Measurements from ENCODE around the gene BBS9.
"Not testable (repeated sequence)": the region's sequence is repeated elsewhere in the genome, so short reads cannot be mapped to it uniquely, and the experiment has no call there.

The BBS9 gene

DNA sequence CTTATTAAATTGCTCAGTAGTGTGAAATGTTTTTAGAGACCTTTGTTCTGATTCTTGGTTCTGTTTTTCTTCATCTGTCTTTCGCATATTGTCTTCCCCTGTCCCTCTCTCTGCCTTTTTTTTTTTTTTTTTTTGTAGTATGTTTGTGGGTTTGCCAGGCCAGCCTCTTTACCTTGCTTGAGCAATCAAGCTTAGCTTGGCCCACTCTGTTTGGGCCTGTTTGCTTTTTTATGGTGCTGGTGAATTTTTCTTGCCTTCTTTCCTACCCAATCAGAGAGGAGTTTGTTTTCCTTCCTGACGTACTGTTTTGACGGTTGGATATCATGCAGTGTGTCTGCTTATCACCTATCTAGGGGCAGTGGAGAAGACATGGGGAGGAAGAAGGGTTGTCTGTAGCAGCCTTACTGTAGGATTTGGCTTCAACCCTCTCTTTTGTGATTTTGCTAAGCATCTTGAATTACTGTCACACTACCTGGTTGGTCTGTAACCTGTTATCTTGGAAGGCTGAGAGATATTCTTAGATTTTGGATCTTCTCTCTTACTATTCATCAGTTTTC lies 64.0 kb downstream of the BBS9 start:
- DNase-seq, result no peak

DNA sequence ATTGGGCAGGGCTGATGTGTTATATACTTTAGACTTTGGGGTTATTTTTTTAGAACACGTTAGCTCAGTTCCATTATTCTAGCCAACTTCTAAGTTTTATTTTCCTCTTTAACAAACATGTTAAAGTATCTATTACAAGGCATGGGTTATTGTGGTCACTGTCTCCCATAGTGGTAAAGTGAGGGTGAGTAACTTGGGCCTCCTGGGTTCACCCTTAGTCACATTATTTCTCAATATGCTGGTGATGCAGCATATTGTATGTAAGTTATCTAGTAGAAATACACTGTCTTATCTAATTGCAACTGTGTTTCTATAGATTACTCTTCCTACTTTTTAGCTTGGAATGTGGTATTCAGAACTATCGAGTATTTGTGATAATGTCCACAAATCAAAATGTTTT lies 65.9 kb downstream of the BBS9 start:
- no peak for DNase-seq

DNA sequence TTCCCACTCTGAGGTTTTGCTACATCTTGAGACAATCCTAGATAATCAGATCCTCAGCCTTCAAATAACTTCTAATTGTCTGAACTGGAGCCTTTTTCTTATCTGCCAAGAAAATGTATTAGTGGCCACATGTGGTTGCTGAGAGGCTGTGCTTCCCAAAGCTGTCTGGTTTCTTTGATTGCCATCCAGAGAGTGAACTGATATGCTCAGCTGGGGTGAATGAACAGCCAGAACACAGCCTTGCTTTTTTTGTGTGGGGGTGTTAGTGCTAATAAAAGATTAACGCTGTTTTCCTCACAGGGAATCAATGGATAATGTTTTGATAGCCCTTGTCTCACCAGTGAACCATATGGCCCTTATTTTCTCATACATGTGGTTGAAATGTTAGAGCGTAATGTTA lies 66.9 kb downstream of the BBS9 start:
- no peak for DNase-seq

DNA sequence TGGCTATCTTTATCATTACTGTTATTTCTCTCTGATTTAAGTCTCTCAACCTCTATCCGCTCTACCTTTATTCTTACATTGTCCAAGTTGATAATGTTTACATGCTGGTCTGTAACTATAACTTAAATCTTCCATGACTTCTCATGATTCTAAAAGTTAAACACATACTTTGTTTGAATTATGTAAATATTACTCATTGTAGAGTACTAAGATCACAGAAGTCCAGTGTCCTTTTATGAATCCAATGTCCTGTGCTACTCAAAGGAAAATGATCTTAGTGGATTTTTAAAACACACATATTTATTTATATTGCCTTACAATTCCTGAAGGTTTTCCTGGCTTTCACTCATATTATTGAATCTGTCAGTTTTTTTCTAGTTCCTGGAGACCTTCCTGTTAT lies 70.9 kb downstream of the BBS9 start:
- no peak for DNase-seq

DNA sequence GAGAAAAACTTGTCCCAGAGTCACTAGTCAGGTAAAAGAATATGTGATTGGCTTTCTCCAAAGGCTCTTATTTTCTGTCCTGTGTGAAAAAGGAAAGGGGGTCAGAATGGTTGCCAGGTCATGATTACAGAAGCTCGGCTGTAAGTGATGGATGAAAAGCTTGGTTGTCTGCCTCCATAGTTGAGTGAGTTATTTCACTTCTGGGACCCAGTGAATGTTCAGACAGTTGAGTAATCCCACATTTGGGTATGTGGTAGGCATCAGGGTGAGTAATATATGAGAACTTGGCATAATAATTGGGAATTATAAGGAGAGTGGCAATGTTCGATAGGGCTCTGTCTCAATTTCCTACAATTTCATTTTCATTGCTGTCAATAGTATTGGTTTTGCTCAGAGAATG lies 72.5 kb downstream of the BBS9 start:
- no peak for DNase-seq

DNA sequence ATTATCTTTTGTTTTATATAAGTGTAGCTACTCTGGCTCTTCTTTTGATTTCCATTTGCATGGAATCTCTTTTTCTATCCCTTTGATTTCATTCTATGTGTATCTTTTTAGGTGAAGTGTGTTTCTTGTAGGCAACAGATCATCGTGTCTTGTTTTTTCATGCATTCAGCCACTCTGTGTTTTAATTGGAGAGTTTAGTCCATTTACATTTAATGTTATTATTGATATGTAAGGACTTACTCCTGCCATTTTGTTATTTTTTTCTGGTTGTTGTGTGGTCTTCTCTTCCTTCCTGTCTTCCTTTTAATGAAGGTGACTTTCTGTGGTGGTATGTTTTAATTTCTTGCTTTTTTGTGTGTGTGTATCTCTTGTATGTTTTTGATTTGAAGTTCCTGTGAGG lies 81.6 kb downstream of the BBS9 start:
- no peak for DNase-seq

DNA sequence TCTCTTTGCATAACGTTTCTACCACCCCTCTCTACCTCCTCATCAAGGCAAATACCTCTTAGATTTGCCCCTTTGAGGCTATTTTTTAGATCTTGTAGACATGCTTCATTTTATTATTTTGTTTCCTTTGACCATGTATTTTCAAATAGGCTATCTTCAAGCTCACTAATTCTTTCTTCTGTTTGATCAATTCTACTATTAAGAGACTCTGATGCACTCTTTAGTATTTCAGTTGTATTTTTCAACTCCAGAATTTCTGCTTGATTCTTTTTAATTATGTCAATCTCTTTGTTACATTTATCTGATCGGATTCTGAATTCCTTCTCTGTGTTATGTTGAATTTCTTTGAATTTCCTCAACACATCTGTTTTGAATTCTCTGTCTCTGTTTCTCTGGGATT lies 82.8 kb downstream of the BBS9 start:
- no peak for DNase-seq

DNA sequence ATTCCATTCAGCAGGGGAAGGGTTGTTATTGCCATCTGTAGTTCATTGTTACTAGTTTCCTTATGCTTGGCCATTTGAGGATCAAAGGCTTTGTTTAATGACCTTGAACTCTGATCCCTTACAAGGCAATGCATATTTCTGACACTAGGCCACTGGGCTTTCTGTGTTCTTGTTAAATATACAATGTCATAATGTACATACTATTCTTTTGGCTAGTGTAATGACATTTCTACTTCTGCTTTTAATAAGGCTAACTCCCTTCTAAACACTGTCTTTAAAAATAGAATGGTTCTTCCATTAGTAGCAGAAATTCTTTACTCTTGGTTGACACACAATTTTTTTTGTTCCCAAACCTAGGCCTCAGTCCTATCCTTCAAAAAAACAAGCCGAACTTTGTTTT lies 86.6 kb downstream of the BBS9 start:
- DNase-seq, result no peak

DNA sequence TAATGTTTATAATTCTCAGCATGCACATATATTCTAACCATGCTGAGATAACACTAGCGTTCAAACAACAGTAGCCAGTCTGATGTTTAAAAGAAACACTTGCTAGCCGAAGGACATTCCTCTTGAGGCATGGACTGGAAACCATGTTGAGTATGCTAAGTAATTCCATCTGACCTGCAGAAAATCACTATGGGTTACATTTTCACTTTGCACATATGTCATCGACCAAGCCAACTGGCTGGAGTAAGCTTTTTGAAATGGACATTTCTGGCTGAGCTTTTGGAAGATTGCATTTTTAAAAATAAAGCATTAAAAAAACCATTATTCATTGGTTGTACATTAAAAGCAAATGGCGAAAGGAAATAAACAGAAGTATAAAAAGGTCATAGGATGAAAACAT lies 88.2 kb downstream of the BBS9 start:
- DNase-seq, result no peak

DNA sequence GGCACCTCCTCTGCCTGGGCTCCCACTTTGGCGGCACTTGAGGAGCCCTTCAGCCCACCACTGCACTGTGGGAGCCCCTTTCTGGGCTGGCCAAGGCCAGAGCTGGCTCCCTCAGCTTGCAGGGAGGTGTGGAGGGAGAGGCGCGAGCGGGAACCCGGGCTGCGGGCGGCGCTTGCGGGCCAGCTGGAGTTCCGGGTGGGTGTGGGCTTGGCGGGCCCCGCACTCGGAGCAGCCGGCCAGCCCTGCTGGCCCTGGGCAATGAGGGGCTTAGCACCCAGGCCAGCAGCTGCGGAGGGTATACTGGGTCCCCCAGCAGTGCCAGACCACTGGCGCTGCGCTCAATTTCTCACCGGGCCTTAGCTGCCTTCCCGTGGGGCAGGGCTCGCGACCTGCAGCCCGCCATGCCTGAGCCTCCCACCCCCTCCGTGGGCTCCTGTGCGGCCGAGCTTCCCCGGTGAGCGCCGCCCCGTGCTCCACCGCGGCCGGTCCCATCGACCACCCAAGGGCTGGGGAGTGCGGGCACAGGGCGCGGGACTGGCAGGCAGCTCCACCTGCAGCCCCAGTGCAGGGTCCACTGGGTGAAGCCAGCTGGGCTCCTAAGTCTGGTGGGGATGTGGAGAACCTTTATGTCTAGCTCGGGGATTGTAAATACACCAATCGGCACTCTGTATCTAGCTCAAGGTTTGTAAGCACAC lies 89.6 kb downstream of the BBS9 start:
- DNase-seq, result not testable (repeated sequence)

DNA sequence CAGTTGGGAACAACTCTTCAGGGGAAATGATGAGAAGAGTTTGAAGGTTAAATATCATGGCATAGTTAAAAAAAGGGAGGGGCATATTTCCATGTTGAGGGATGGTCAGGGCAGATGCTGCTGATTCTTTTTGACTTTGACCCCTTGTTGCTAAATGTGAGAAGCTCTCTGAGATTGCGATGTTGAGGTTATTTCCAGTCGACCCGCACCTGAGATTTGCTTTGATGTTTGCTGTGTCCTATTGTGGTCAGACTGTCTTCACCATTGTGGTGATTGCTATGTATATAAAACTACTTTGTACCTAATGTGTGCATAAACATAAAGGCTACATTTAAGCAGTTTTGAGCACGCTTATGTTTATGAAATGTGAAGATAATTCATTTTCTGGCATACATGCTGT lies 90.9 kb downstream of the BBS9 start:
- no peak for DNase-seq

DNA sequence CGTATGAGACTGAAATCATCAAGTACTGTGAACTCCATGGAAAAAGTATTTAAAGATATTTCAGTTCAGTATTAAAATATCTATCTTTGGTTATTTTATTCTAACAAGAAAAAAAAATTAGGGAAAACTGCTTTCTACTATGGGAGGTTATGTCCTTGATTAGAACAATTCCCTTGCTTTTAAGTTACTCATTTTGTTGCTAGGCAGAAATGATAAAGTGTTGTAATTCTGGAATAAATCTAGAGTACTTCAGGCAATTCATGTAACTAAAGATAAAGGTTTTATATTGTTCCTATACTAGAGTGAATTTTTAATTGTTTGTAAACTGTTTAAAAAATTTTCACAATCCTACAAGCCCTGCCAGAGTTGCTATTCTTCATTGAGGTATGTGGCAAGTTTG lies 92.0 kb downstream of the BBS9 start:
- no peak for DNase-seq

DNA sequence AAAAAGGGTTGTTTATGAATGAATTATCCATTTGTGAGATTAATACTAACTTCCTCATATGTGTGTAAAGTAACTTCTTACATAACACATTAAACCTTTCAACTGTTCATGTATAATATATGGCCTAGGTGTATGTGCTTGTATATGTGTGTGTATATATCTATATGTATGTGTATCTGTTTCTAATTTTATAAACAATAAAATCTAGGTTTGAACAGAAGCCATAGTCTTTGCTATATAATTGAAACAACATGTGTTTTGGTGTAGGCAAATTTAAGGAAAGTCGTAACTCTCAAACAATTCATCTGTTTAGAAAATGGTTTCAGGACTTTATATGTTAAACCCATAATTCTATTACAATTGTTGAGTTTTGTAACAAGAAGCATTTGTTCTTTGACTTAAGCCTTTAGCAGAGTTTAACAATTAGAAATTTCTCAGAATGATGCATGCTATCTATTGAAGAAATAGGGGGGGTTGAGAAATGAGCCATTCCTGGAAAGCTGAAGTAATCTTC lies 103.3 kb downstream of the BBS9 start:
- DNase-seq, result no peak

DNA sequence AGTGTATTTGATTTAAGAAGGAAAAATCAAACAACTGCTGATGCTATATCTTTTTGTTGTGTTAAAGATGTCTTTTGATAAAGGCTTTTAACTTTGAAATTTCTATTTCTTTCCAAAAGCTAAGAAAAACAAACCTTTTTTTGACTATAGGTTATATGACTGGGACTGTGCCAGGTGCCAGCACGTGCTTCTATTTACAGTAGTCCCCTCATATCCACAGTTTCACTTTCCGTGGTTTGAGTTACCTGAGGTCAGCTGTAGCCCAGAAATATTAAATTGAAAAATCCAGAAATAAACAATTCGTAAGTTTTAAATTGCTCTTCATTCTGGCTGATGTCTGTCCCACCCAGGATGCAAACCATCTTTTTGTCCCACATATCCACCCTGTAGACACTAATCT lies 104.3 kb downstream of the BBS9 start:
- no peak for DNase-seq

DNA sequence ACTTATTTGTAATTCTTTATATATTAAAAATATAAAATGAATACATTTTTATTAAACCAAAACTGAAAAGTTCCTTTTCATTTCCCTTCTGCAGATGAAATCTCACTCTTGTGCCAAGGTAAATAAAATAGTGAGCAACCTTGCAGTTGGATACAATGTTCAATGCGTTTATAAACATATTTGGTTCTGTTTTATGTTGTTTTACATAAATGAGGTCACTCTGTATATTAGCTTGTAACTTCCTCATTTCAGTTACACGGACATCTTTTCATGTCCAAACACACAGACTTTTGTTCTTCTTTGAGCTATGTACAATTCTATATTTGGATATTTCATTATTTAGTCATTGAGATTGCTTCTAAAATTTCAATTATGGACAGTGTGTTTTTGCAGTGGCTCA lies 107.7 kb downstream of the BBS9 start:
- no peak for DNase-seq

DNA sequence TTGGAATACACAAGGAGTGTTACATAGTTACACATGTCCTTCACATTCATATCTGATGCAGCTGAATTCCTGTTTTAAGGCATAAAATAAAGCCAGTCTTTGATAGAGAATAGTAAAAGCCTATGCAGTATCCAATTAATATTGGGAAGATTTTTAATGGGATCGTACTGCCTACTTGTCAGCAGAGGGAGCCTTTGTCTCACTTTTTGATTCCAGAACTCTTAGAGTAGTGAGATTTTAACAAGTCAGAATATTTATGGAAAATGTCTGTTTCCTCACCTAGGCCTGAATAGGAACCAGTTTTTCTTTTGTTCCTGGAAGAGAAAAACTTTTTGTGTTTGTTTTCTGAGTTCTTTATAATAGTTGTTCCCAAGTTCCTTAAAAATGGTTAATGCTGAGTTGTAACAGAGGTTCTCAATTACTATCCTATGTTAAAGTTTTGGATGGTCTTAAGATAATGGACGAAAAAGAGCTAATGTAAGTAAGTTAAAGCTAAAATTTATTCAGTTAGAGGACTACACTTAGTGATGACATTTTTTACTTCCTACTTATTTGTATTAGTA lies 114.0 kb downstream of the BBS9 start:
- DNase-seq, result no peak

DNA sequence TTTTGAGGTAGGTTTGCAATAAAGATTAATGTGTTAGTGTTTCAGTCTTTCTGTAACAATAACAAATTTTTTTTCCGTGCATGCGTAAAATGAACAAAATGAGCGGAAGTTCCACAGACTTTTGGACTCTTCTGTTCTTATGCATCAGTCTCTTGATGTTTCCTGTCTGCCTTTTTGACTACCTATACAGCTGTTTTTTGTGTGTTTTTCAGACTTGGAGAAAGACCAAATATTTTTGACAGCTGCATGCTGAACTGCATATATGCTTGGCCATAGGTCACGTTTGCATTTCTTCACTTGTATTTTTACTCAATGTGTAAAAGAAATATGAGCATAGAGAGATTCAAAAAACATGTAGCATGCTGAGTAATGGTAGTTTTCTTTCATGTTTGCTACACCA lies 119.3 kb downstream of the BBS9 start:
- DNase-seq, result no peak

DNA sequence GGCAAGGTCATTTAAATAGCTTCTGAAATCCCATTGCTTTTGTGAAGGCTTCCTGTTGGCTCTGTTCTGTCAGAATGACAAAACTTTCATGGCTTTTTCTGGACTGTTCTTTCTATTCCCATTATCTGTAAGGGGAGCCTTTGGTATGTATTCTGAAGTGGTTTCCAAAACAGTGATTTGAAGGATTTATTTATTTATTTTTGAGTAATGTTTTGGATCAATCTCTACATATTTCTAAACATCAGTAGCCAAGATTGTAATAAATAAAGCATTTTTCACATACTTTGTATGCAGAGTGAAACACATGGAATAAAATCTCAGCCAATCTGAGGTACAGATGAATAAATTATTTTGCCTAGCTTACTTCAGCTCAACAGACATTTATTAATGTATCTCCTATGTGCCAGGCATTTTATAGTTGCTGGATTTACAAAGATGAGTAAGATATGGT lies 121.1 kb downstream of the BBS9 start:
- no peak for DNase-seq

DNA sequence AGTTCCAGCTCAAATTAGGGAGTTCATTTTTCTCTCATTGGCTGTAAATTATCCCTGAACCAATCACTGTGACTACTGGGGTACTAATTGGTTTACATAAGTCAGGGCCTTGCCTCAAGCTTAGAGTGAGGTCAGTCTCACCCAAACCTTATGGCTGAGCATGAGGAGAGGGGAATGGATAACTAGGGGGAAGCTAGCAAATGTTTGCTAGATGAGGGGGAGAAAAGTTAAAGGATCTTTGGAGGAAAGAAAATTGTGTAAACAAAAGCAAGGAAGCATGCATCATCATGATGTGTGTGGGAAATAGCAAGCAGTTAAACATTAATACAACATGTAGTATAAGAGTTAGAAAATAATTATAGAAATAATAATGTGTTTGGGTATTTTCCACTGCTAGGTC lies 121.9 kb downstream of the BBS9 start:
- no peak for DNase-seq

DNA sequence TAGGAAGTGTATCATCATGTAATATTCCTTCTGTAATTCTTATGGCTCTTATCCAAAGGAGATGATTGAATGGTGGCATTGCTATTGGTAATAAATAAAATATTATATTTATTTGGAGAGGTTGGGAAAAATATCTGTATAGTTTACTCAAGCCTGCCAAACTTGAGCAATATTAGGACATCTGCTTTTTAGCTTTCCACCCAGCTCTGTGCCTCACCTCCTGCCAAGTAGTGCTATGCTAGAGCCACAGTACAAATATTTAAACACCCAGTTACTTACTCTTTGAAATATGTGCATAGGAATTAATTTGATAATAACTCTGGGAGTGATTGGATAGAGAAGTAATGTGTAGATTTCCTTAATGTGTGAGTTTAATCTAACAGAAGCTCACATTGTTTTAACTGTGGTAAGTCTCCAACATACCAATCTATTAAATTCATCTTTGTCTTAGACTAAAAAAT lies 129.2 kb downstream of the BBS9 start:
- no peak for DNase-seq

DNA sequence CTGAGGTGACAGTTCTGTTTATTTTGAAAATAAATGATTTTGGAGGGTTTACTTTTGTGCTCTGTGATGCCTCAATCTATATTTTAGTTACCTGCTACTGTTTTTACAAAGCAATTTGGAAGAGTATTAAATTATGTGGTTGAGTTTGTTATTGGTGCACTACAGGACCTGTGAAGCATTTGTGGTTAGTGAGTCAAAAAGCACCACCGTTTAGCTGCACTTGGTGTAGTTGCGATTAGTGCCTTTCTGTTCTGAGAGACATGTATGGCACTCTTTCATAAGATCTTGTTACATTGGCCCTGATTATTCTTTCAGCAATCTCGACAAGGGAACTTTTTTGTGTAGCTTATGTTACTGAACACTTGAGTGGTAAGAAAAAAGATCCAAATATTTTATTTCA lies 132.2 kb downstream of the BBS9 start:
- DNase-seq, result no peak

DNA sequence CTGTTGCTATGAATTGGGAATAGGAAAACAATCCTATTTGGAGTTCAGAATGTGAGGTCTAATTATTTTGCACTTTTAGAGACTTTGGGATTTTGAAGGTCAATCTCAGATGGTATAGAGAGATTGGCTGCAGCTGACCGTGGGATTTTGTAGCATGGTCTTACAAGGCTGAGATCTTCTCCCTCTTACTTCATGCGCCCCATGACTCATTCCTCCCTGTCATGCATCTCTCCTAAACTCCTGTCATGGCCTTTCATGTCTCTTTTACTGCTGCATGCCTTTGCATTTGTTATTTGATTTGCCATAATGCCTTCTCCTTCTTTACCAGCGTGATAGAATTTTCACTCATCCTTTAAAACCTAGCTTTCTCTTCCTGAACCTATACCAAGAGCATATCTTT lies 133.1 kb downstream of the BBS9 start:
- no peak for DNase-seq

DNA sequence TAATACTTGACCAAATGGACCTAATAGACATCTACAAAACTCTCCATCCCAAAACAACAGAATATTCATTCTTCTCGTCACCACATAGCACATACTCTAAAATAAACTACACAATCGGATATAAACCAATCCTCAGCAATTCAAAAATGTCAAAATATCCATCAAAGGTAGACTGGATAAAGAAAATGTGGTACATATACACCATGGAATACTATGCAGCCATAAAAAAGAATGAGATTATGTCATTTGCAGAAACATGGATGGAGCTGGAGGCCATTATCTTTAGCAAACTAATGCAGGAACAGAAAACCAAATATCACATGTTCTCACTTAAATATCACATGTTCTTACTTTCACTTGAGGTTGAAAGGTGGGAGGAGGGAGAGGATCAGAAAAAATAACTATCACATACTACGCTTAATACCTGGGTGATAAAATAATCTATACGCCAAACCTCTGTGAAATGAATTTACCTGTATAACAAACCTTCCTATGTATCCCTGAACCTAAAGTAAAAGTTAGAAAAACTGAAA lies 142.5 kb downstream of the BBS9 start:
- DNase-seq, result not testable (repeated sequence)
